Measurements from ENCODE around the gene TBX3.

The TBX3 gene

DNA sequence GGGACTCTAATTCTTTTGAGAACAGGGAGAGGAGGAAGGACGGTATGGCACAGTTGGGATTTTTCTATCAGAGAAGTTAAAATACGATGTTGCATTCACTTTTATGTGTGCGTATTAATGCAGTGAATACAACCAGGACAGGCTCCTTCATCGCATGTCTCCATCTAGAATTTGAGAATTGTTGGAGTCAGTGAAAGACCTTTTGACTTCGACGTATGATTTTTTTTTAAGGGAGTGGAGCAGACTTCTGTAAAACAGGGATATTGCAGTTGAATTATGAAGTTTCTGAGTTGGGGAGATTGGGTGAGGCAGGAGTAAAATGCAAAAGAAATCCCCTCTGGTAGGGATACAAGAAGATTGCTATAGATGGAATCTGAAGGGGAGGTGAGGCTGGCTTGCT lies 9.6 kb upstream of the TBX3 start:
- H3K36me3 ChIP-seq (ENCODE audit: control insufficient read depth, insufficient read depth, low read length) = no peaks in the 10 kb centered on the region
- H3K9ac ChIP-seq (ENCODE audit: low read length) = no peak overlapping the region
- peaks cover 45% of the 10 kb centered on the region for H3K27me3 ChIP-seq (ENCODE audit: control insufficient read depth, insufficient read depth, low read length)
- H3K4me3 ChIP-seq (ENCODE audit: low read length) = no peak overlapping the region
- no peaks in the 10 kb centered on the region for H3K4me1 ChIP-seq (ENCODE audit: control insufficient read depth, insufficient read depth, low read length)
- no peak overlapping the region for H3K27ac ChIP-seq (ENCODE audit: low read depth, low read length)

DNA sequence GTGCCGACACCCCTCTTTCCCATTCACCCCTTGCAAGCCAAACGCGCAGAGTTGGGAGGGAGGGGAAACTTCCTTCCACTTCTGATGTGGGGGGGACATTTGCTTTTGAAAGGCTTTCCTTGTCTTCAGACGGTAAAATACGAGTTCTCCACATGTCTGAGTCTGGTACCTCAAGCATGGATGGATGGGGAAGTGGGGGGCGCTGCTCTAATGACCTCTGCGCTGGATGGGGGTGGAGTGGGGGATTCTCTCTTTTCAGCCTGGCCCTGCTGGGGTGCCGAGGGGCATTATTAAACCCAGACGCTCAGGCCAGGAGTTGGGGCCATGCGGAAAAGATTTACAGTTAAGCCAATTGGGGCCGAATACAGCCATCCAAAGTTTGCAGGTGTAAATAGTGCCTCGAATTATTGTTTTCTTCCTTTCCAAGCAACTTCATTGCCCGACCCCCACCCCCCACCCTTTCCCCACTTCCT lies 9.1 kb upstream of the TBX3 start:
- H3K36me3 ChIP-seq (ENCODE audit: control insufficient read depth, insufficient read depth, low read length) = no peaks in the 10 kb centered on the region
- no peaks in the 10 kb centered on the region for H3K4me1 ChIP-seq (ENCODE audit: control insufficient read depth, insufficient read depth, low read length)
- H3K4me3 ChIP-seq (ENCODE audit: low read length) = peak overlapping the region; percentile 50
- peaks cover 47% of the 10 kb centered on the region for H3K27me3 ChIP-seq (ENCODE audit: control insufficient read depth, insufficient read depth, low read length)
- no peak overlapping the region for H3K27ac ChIP-seq (ENCODE audit: low read depth, low read length)
- H3K9ac ChIP-seq (ENCODE audit: low read length) = no peak overlapping the region

DNA sequence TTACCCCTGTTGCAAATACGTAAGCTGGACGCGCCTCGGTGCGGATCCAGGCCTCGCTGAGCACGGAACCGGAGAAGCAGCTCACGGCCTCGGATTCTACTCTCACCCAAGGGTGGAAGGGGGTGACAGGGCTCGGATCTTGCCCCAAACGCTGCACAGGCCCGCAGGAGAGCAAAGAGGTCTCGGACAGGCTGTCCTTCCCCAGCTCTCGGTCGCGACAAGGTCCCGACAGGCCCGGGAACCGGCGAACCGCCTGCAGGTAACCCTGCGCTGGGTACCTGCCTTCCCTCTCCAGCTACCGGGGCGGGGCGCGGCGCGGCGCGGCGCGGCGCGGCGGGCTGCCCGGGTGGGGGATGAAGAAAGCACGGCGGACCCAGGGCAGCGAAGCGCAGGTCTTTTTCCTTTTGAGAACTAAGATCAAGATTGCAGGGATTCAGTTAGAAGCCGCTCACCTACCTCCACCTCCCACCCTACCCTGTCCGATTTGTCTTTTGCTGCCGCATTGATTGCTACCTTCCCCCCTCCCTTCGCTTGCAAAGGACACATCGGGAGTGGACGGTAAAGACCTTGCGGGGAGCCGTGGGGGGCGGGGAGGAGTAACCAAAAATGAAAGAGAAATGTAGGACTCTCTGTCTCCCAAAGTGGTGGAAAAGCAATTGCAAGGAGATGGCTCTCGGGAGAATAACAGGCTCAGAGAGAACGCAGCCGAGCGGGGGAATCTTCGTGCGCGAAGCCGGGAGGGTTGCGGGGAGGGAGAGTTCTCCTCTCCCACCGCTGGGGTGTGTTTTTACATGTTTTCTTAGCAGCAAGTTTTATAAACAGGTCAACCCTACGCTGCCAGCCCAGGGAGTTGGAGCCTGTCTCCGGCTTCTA lies 8.4 kb upstream of the TBX3 start:
- peaks cover 52% of the 10 kb centered on the region for H3K27me3 ChIP-seq (ENCODE audit: control insufficient read depth, insufficient read depth, low read length)
- no peaks in the 10 kb centered on the region for H3K36me3 ChIP-seq (ENCODE audit: control insufficient read depth, insufficient read depth, low read length)
- H3K9ac ChIP-seq (ENCODE audit: low read length) = no peak overlapping the region
- H3K4me3 ChIP-seq (ENCODE audit: low read length) = peak overlapping the region; percentile 50
- no peaks in the 10 kb centered on the region for H3K4me1 ChIP-seq (ENCODE audit: control insufficient read depth, insufficient read depth, low read length)
- no peak overlapping the region for H3K27ac ChIP-seq (ENCODE audit: low read depth, low read length)

DNA sequence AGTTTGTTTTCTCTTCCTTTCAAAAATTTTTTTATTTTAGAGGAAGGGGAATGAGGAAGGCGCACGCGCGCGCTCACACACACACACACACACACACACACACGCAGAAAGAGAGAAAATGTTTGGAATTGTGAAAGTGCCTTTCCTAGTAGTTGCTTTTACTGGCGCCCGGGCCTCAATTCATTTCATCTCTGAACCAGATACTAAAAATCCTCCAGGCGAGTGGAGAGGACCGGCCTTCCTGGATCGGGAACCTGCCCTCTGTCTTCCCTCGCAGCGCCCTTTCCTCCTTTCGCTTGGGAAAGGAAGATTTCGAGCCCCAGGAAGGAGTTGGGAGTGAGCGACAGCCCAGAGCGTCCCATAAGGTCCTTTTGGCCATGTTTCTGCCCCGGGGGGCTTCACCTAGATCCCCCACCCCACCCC lies 7.8 kb upstream of the TBX3 start:
- H3K4me3 ChIP-seq (ENCODE audit: low read length) = no peak overlapping the region
- H3K27ac ChIP-seq (ENCODE audit: low read depth, low read length) = no peak overlapping the region
- H3K27me3 ChIP-seq (ENCODE audit: control insufficient read depth, insufficient read depth, low read length) = peaks cover 51% of the 10 kb centered on the region
- no peaks in the 10 kb centered on the region for H3K4me1 ChIP-seq (ENCODE audit: control insufficient read depth, insufficient read depth, low read length)
- no peaks in the 10 kb centered on the region for H3K36me3 ChIP-seq (ENCODE audit: control insufficient read depth, insufficient read depth, low read length)
- no peak overlapping the region for H3K9ac ChIP-seq (ENCODE audit: low read length)

DNA sequence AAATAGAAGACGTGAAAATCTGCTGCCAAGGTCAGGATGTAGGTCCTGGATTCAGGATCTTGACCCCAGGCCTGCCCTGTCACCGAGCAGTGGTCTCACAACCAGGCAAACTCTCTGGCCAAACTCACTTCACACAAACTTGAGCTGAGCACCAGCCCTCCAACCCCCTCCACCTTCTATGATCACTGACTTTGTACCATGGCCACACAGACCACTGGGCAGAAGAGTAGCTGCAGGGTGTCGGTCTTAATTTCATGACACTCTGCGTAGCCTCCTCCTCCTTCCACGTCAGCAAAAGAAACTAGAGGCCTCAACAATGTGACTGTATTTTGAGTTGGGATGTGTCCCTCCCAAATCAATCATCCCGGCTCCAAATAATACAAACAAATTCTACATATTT lies 7.2 kb upstream of the TBX3 start:
- H3K27ac ChIP-seq (ENCODE audit: low read depth, low read length) = no peak overlapping the region
- no peaks in the 10 kb centered on the region for H3K4me1 ChIP-seq (ENCODE audit: control insufficient read depth, insufficient read depth, low read length)
- no peaks in the 10 kb centered on the region for H3K36me3 ChIP-seq (ENCODE audit: control insufficient read depth, insufficient read depth, low read length)
- H3K27me3 ChIP-seq (ENCODE audit: control insufficient read depth, insufficient read depth, low read length) = peaks cover 52% of the 10 kb centered on the region
- no peak overlapping the region for H3K9ac ChIP-seq (ENCODE audit: low read length)
- H3K4me3 ChIP-seq (ENCODE audit: low read length) = no peak overlapping the region

DNA sequence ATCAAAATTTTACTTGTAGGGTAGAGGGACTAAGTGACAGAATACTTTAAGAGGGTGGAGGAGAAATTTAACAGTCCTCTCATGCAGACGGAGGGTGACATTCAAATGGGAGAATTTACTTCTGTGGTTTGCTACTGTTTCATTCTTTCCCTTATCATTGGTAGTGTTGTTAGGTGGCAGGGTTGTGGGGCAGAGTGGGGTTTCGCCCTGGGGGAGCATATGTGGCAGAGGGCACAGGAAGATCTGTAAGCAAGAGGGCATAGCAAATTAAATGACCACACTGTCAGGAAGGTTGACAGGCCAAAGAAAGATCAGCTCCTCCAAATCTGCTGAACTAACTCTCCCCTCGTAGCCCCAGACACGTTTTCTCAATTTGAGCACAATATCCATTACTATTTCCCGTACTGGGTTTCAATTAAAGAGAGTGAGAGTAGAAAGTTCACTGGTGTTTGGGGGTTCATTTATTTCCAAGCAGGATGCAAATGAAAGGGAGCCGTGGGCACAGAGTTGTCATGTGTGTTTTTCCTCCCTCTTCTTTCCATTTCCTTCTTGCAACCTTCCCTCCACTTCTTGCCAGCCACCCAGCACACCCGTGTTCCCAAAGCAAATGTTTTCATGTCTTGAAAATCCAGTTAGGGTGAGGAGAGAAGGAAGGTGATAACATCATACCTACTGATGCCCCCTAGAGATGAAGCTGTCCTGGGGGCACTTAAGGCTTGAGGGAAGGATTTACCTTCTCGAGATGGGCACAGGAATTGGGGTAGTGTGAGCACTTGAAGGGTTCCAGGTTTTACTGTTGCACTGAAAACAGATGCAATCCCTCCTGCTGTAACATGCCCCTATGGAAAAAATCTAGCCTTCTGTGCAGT lies 6.5 kb upstream of the TBX3 start:
- H3K4me3 ChIP-seq (ENCODE audit: low read length) = no peak overlapping the region
- peaks cover 50% of the 10 kb centered on the region for H3K27me3 ChIP-seq (ENCODE audit: control insufficient read depth, insufficient read depth, low read length)
- no peak overlapping the region for H3K9ac ChIP-seq (ENCODE audit: low read length)
- H3K36me3 ChIP-seq (ENCODE audit: control insufficient read depth, insufficient read depth, low read length) = no peaks in the 10 kb centered on the region
- H3K4me1 ChIP-seq (ENCODE audit: control insufficient read depth, insufficient read depth, low read length) = no peaks in the 10 kb centered on the region
- H3K27ac ChIP-seq (ENCODE audit: low read depth, low read length) = no peak overlapping the region

DNA sequence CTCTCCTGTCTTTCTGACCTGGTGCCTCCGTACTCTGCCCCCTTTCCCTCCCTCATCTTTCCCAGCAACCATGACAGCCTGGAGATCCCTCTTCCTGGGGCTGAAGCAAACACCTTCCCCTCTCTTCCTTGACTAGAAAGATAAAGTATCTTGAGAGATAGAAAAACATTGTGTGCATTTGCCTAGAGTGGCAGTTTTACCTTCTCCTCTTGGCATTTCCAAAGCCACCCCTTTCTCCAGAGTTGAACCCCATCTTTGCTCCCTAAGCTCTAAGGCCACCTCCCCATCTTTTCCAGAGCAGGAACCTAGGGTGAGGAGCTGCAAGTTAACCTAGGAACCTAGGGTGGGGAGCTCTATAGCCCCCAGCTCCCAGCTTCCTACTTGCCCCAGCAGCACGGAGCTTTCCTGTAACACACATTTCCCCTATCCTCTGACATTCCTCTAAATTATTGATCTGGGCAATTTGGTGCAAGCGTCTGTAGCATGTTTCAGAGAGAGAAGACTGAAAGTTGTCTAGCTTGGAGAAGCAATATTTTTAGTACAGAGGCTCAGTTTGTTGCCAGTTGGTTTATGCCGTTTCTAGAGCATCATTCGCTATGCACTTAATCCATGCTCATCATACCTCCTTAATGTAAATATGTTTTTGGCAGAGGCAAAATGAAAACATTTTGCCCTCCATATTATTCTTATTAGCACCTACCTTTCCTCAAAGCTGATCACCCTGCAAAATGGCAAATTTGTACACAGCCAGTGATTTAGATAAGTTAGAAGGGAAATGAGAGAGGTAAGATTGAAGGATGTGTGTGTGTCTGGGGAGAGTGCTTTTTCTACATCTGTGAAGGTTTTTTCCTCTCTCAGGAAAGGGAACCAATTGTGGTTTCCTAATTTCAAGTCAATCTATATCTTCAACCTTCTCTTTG lies 5.4 kb upstream of the TBX3 start:
- H3K4me3 ChIP-seq (ENCODE audit: low read length) = no peak overlapping the region
- no peak overlapping the region for H3K27ac ChIP-seq (ENCODE audit: low read depth, low read length)
- H3K9ac ChIP-seq (ENCODE audit: low read length) = no peak overlapping the region
- H3K36me3 ChIP-seq (ENCODE audit: control insufficient read depth, insufficient read depth, low read length) = no peaks in the 10 kb centered on the region
- peaks cover 39% of the 10 kb centered on the region for H3K27me3 ChIP-seq (ENCODE audit: control insufficient read depth, insufficient read depth, low read length)
- H3K4me1 ChIP-seq (ENCODE audit: control insufficient read depth, insufficient read depth, low read length) = no peaks in the 10 kb centered on the region

DNA sequence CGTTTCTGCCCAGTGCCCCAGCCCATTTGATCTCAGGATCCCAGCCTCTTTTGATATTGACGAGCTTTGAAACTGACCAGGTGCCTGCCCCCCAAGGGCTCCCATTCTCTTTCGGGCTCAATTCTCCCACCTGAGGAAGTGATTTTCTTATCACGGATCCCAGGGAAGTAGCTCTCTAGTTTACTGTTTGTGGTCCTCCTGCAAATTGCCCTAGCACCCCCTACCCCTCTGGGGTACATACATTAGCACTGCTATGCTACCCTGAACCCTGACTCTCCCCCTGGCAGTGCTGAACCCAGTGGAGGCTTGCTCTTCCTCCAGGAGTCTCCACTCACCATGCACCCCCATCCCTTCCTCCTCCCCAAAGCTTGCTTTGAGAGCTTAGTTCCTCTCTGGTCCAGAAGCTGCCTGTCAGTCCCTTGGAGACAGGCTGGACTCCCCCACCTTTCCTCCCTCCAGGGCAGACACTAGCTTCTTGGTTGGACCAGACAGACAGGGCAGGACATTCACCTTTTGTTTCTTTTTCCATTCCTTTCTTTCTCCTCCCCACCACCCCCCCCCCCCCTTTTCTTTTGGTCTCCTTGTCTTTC lies 4.4 kb upstream of the TBX3 start:
- Histone ChIP-seq H3K4me1 (ENCODE audit: control insufficient read depth, insufficient read depth, low read length) (no peaks in the 10 kb centered on the region), H3K36me3 (ENCODE audit: control insufficient read depth, insufficient read depth, low read length) (no peaks in the 10 kb centered on the region), H3K4me3 (ENCODE audit: low read length) (no peak overlapping the region), H3K9ac (ENCODE audit: low read length) (no peak overlapping the region), H3K27me3 (ENCODE audit: control insufficient read depth, insufficient read depth, low read length) (peaks cover 38% of the 10 kb centered on the region), H3K27ac (ENCODE audit: low read depth, low read length) (no peak overlapping the region)

DNA sequence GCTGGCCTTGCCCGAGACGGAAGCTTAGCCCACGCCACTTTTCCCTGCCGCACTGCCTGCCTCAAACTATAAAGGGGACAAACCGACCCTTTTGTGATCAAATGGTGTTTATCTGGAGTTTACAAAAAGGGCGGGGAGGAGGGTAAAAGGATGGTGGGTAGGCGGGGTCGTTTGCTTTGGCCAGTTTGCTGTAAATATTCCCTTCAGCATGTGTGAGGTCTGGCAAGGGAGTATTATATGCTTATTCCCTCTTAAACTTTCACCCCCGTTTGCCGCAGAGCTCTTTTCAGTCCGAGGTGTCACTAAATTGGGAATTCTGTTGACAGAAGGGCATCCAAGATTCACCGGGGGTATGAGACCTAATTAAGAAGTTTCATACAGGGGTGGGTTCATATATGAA lies 3.8 kb upstream of the TBX3 start:
- Histone ChIP-seq H3K27me3 (ENCODE audit: control insufficient read depth, insufficient read depth, low read length) (peaks cover 36% of the 10 kb centered on the region), H3K27ac (ENCODE audit: low read depth, low read length) (no peak overlapping the region), H3K4me3 (ENCODE audit: low read length) (no peak overlapping the region), H3K9ac (ENCODE audit: low read length) (no peak overlapping the region), H3K4me1 (ENCODE audit: control insufficient read depth, insufficient read depth, low read length) (no peaks in the 10 kb centered on the region), H3K36me3 (ENCODE audit: control insufficient read depth, insufficient read depth, low read length) (no peaks in the 10 kb centered on the region)

DNA sequence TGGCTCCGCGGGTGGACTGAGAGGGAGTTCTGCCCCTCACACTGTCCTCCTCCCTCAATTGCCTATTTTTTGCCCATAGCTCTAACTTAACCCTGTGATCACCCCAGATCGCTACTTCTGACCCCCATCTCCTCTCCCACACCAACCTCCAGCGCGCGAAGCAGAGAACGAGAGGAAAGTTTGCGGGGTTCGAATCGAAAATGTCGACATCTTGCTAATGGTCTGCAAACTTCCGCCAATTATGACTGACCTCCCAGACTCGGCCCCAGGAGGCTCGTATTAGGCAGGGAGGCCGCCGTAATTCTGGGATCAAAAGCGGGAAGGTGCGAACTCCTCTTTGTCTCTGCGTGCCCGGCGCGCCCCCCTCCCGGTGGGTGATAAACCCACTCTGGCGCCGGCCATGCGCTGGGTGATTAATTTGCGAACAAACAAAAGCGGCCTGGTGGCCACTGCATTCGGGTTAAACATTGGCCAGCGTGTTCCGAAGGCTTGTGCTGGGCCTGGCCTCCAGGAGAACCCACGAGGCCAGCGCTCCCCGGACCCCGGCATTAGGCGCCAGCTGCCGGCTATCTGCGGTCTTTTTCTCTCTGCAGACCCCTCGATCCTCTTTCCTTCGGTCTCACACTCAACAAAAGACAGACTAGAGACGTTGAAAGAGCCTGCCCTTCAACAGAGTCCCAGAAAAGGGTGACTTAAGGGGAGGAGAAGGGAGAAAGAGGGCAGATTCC lies 3.0 kb upstream of the TBX3 start:
- H3K9ac ChIP-seq (ENCODE audit: low read length) = no peak overlapping the region
- peaks cover 31% of the 10 kb centered on the region for H3K27me3 ChIP-seq (ENCODE audit: control insufficient read depth, insufficient read depth, low read length)
- H3K36me3 ChIP-seq (ENCODE audit: control insufficient read depth, insufficient read depth, low read length) = no peaks in the 10 kb centered on the region
- H3K27ac ChIP-seq (ENCODE audit: low read depth, low read length) = peak overlapping the region; percentile 9
- H3K4me1 ChIP-seq (ENCODE audit: control insufficient read depth, insufficient read depth, low read length) = no peaks in the 10 kb centered on the region
- H3K4me3 ChIP-seq (ENCODE audit: low read length) = no peak overlapping the region

DNA sequence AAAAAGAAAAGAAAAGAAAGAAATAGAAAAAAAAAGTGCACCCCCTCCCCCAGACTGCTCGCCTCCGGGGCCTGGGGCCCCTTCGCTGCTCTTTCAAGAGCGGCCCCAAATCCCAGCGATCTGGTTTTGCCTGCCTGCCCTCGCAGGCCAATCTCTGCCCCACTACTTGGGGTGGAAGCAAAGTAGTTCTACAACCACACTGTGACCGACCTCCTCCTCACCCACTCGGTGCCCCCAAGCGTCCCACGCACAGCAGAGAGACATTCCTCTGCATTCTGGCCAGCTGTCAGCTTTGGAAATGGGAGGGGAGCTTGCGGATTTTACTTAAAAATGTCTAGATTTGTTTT lies 2.4 kb upstream of the TBX3 start:
- H3K27me3 ChIP-seq (ENCODE audit: control insufficient read depth, insufficient read depth, low read length) = peaks cover 31% of the 10 kb centered on the region
- H3K27ac ChIP-seq (ENCODE audit: low read depth, low read length) = no peak overlapping the region
- H3K4me1 ChIP-seq (ENCODE audit: control insufficient read depth, insufficient read depth, low read length) = no peaks in the 10 kb centered on the region
- H3K9ac ChIP-seq (ENCODE audit: low read length) = no peak overlapping the region
- H3K36me3 ChIP-seq (ENCODE audit: control insufficient read depth, insufficient read depth, low read length) = no peaks in the 10 kb centered on the region
- no peak overlapping the region for H3K4me3 ChIP-seq (ENCODE audit: low read length)

Measured in rectal smooth muscle tissue (tissue), 1 donor.